ENCODE data around the gene TLK1. TPM values are rescaled to one million over a fixed set of nuclear protein-coding genes. Genes with fewer than 3 reads are reported as not detected.

Gene TLK1
- total and polyA plus RNA-seq, 2 experiments from 2014 or later, result 41.2 to 45.0 TPM

- TF ChIP-seq CTCF (conservative IDR thresholded peaks at IDR 0.05; ENCODE audit: low read depth in 2 of 2) (no peak), CREB1 (CRISPR knock-in tag; IDR thresholded peaks at IDR 0.05; ENCODE audit: low read depth) (no peak)
- no peaks in the 10 kb centered on the region for H3K27me3 ChIP-seq (ENCODE audit: insufficient read depth)
- peaks cover 71% of the 10 kb centered on the region for H3K36me3 Mint-ChIP-seq (ENCODE audit: low read depth)
Measured at GRCh38 chr2:170999654-171000053, 161.0 kb downstream of the TLK1 start.

DNA sequence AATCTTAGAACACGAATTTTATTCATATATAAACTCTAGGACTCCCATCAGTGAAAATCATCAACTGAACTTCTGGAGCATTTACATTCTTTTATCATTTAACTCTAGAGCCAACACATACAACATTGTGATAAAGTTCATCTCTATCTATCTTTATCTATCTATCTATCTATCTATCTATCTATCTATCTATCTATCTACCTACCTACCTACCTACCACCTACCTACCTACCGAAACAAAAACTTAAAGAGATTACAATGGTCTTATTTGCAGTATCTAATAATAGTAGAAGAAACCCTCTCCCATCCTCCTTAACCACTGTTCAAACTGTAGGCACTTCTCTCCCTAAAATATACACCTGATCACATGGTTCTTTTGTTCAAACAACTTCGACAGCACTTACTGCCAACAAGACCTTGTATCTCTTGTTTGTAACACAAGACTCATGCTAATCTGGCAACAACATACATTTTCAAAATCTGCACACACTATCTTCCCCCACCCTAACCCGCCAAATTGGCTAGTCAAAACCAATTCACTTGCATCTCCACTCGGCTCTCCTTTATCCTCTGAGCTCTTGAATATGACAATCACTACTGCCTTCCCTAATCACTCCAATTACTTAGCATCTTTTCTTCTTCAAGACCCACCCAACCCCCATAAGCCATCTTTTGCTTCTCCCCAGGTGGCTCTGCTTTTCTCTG lies 162.6 kb downstream of the TLK1 start:
- no peaks in the 10 kb centered on the region; the same call in 1 of the 2 replicates for H4K20me1 ChIP-seq (replicated peaks; ENCODE audit: insufficient read depth)
- H3K9me3 Mint-ChIP-seq, result no peaks in the 10 kb centered on the region
- H3K4me3 ChIP-seq, result no peak overlapping the region
- peaks cover 6% of the 10 kb centered on the region for H3K27me3 Mint-ChIP-seq (ENCODE audit: insufficient read depth, low read depth, poor library complexity)
- H3K4me3 Mint-ChIP-seq, result no peak overlapping the region
- H3K36me3 Mint-ChIP-seq (ENCODE audit: low read depth), result peaks cover 64% of the 10 kb centered on the region
- ATAC-seq (no peak), DNase-seq (ENCODE audit: low spot score) (no peak)
- H3K4me1 ChIP-seq (ENCODE audit: insufficient read depth), result no peaks in the 10 kb centered on the region
- H3K4me1 Mint-ChIP-seq, result peaks cover 3% of the 10 kb centered on the region; the same call in 2 of the 3 replicates
- H3K27me3 ChIP-seq (ENCODE audit: insufficient read depth), result no peaks in the 10 kb centered on the region
- H3K36me3 ChIP-seq (ENCODE audit: insufficient read depth), result peaks cover 13% of the 10 kb centered on the region; the same call in 1 of the 2 replicates
- no peaks in the 10 kb centered on the region for H3K9me2 ChIP-seq (ENCODE audit: insufficient read depth)
- TF ChIP-seq EZH2phosphoT487 (IDR thresholded peaks at IDR 0.05; ENCODE audit: unreplicated experiment), result no peak
- TF ChIP-seq JUNB (IDR thresholded peaks at IDR 0.05; ENCODE audit: unreplicated experiment), result no peak
- no peak for TF ChIP-seq NANOG (IDR thresholded peaks at IDR 0.05; ENCODE audit: borderline replicate concordance)
- no peak for TF ChIP-seq STAT1 (IDR thresholded peaks at IDR 0.05; ENCODE audit: unreplicated experiment)
- TF ChIP-seq POLR2AphosphoS5 (IDR thresholded peaks at IDR 0.05; ENCODE audit: low read depth), result no peak
- no peak for TF ChIP-seq REST (IDR thresholded peaks at IDR 0.05; ENCODE audit: unreplicated experiment)
- no peak for TF ChIP-seq CTCF (conservative IDR thresholded peaks at IDR 0.05; ENCODE audit: low read depth in 2 of 2)
- TF ChIP-seq CREB1 (CRISPR knock-in tag; IDR thresholded peaks at IDR 0.05; ENCODE audit: low read depth), result no peak
- no peak for TF ChIP-seq ZNF331 (CRISPR knock-in tag; IDR thresholded peaks at IDR 0.05; ENCODE audit: low read depth)
- no peak for TF ChIP-seq EZH2 (IDR thresholded peaks at IDR 0.05; ENCODE audit: low read depth, unreplicated experiment)
- no peak overlapping the region for H3K27ac ChIP-seq (ENCODE audit: low read depth)
- H2AFZ ChIP-seq, result no peak overlapping the region
- H3F3A ChIP-seq (replicated peaks; ENCODE audit: low read depth), result no peaks in the 10 kb centered on the region
- H3K27ac Mint-ChIP-seq, result no peak overlapping the region
- no peaks in the 10 kb centered on the region for H3K79me2 ChIP-seq (replicated peaks; ENCODE audit: insufficient read depth)
- no peak overlapping the region for H3K4me2 ChIP-seq

More at GRCh38 chr2:170999654-171000053, 161.0 kb downstream of the TLK1 start:
- peaks cover 13% of the 10 kb centered on the region; the same call in 1 of the 2 replicates for H3K36me3 ChIP-seq (ENCODE audit: insufficient read depth)
- Mint-ChIP-seq H3K27me3 (ENCODE audit: insufficient read depth, low read depth, poor library complexity) (peaks cover 6% of the 10 kb centered on the region), H3K4me1 (peaks cover 3% of the 10 kb centered on the region; the same call in 2 of the 3 replicates), H3K27ac (no peak overlapping the region), H3K4me3 (no peak overlapping the region), H3K9me3 (no peaks in the 10 kb centered on the region)
- DNase-seq (ENCODE audit: low spot score), result no peak
- no peak for ATAC-seq
- H2AFZ ChIP-seq, result no peak overlapping the region
- no peak overlapping the region for H3K27ac ChIP-seq (ENCODE audit: low read depth)
- H3K4me1 ChIP-seq (ENCODE audit: insufficient read depth), result no peaks in the 10 kb centered on the region
- no peaks in the 10 kb centered on the region; the same call in 1 of the 2 replicates for H4K20me1 ChIP-seq (replicated peaks; ENCODE audit: insufficient read depth)
- H3K4me2 ChIP-seq, result no peak overlapping the region
- H3K79me2 ChIP-seq (replicated peaks; ENCODE audit: insufficient read depth), result no peaks in the 10 kb centered on the region
- no peak overlapping the region for H3K4me3 ChIP-seq
- no peaks in the 10 kb centered on the region for H3K9me2 ChIP-seq (ENCODE audit: insufficient read depth)
- no peaks in the 10 kb centered on the region for H3F3A ChIP-seq (replicated peaks; ENCODE audit: low read depth)
